Measurements from ENCODE around the gene SUCLG2.

Gene SUCLG2

GRCh38 chr3:67654099-67654843 is at the start of gene SUCLG2:
TSS of gene SUCLG2 (minus strand) at chr3:67654612. CDS start at chr3:67654586, 26 bp downstream.
- peak; percentile 63 for DNase-seq (ENCODE audit: low spot score)

GRCh38 chr3:67700596-67700995 is 46.2 kb upstream of the SUCLG2 start:
- DNase-seq (ENCODE audit: low spot score) = no peak

- no peak for DNase-seq (ENCODE audit: low spot score)
Measured at GRCh38 chr3:67699882-67700281, 45.5 kb upstream of the SUCLG2 start.

GRCh38 chr3:67692621-67693020 is 38.2 kb upstream of the SUCLG2 start:
- DNase-seq (ENCODE audit: low spot score) = no peak

GRCh38 chr3:67691926-67692325 is 37.5 kb upstream of the SUCLG2 start:
- no peak for DNase-seq (ENCODE audit: low spot score)

GRCh38 chr3:67691207-67691606 is 36.8 kb upstream of the SUCLG2 start:
- DNase-seq (ENCODE audit: low spot score) = no peak

- no peak for DNase-seq (ENCODE audit: low spot score)
Measured at GRCh38 chr3:67689806-67690205, 35.4 kb upstream of the SUCLG2 start.

- no peak for DNase-seq (ENCODE audit: low spot score)
Measured at GRCh38 chr3:67688231-67688630, 33.8 kb upstream of the SUCLG2 start.

GRCh38 chr3:67686069-67686468 is 31.7 kb upstream of the SUCLG2 start:
- no peak for DNase-seq (ENCODE audit: low spot score)

- no peak for DNase-seq (ENCODE audit: low spot score)
Measured at GRCh38 chr3:67685499-67685898, 31.1 kb upstream of the SUCLG2 start.

GRCh38 chr3:67684211-67684610 is 29.8 kb upstream of the SUCLG2 start:
- no peak for DNase-seq (ENCODE audit: low spot score)

GRCh38 chr3:67683522-67683921 is 29.1 kb upstream of the SUCLG2 start:
- DNase-seq (ENCODE audit: low spot score) = no peak

GRCh38 chr3:67678665-67679064 is 24.3 kb upstream of the SUCLG2 start:
- DNase-seq (ENCODE audit: low spot score) = no peak

- DNase-seq (ENCODE audit: low spot score) = no peak
Measured at GRCh38 chr3:67674055-67674454, 19.6 kb upstream of the SUCLG2 start.

- DNase-seq (ENCODE audit: low spot score) = no peak
Measured at GRCh38 chr3:67662733-67663132, 8.3 kb upstream of the SUCLG2 start.

- DNase-seq (ENCODE audit: low spot score) = no peak
Measured at GRCh38 chr3:67661089-67661488, 6.7 kb upstream of the SUCLG2 start.

- no peak for DNase-seq (ENCODE audit: low spot score)
Measured at GRCh38 chr3:67657192-67657591, 2.8 kb upstream of the SUCLG2 start.

GRCh38 chr3:67656614-67657013 is 2.2 kb upstream of the SUCLG2 start:
- no peak for DNase-seq (ENCODE audit: low spot score)

- no peak for DNase-seq (ENCODE audit: low spot score)
Measured at GRCh38 chr3:67655364-67656121, 1.1 kb upstream of the SUCLG2 start.

- no peak for DNase-seq (ENCODE audit: low spot score)
Measured at GRCh38 chr3:67654844-67655177, 399 bp upstream of the SUCLG2 start.

GRCh38 chr3:67653425-67654098 is 850 bp downstream of the SUCLG2 start:
- no peak for DNase-seq (ENCODE audit: low spot score)

GRCh38 chr3:67650084-67650483 is 4.3 kb downstream of the SUCLG2 start:
- no peak for DNase-seq (ENCODE audit: low spot score)

GRCh38 chr3:67649681-67650080 is 4.7 kb downstream of the SUCLG2 start:
- DNase-seq (ENCODE audit: low spot score) = no peak
